ENCODE results near the gene CADPS2.

DNA sequence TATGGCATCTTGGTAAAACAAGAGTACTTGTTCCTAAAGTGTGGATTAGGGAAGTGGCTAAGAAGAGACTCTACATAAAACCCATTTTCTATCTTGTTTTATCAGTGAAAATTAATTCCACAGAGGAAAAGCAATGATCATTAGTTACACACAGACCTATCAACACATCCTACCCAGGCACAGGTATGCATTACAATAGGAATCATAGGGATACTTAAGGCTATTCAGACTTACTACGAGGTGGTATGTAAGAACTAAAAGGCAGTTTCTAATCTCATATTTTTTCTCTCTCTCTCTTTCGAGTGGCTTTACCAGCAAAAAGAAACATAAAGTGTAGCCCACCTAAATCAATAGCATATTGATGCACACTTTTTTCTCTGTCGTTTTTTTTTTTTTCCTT is 415.4 kb downstream of the CADPS2 start:
- TF ChIP-seq POLR2A (IDR thresholded peaks at IDR 0.05) (no peak), POLR2AphosphoS5 (IDR thresholded peaks at IDR 0.05) (no peak), EP300 (IDR thresholded peaks at IDR 0.05) (no peak)
- TF ChIP-seq, protein P1, sequence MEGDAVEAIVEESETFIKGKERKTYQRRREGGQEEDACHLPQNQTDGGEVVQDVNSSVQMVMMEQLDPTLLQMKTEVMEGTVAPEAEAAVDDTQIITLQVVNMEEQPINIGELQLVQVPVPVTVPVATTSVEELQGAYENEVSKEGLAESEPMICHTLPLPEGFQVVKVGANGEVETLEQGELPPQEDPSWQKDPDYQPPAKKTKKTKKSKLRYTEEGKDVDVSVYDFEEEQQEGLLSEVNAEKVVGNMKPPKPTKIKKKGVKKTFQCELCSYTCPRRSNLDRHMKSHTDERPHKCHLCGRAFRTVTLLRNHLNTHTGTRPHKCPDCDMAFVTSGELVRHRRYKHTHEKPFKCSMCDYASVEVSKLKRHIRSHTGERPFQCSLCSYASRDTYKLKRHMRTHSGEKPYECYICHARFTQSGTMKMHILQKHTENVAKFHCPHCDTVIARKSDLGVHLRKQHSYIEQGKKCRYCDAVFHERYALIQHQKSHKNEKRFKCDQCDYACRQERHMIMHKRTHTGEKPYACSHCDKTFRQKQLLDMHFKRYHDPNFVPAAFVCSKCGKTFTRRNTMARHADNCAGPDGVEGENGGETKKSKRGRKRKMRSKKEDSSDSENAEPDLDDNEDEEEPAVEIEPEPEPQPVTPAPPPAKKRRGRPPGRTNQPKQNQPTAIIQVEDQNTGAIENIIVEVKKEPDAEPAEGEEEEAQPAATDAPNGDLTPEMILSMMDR (IDR thresholded peaks at IDR 0.05), result no peak
